Thoracic aorta (tissue), 2 donors: ENCODE measurements around the gene STK32C. TPM values are rescaled to one million over a fixed set of nuclear protein-coding genes. Genes with fewer than 3 reads are reported as not detected.

Experiments used
- ATAC-seq: fragments of 150-250 bp; one replicate; pipeline ENCODE4 v1.8.0; 2017; ENCODE audit warnings: low read depth; ENCODE audit not compliant: insufficient number of reproducible peaks, low FRiP score
- DNase-seq: peaks from one replicate; pipeline ENCODE4 v3.0.0-alpha.2; 2020; ENCODE audit warnings: low spot score
- H3K27ac ChIP-seq, 2 donors: fragments of 200-600 bp; sonication (generic); 1 replicate in 1 of 2; 2 replicates in 1 of 2; pipeline ENCODE4 v1.5.1; 2016; ENCODE audit warnings: mild to moderate bottlenecking in 2 of 2, moderate library complexity in 2 of 2
- H3K27me3 ChIP-seq: fragments of 200-600 bp; sonication (generic); replicated peaks from 2 replicates; pipeline ENCODE4 v1.6.0; 2016; ENCODE audit warnings: mild to moderate bottlenecking; ENCODE audit not compliant: insufficient read depth
- H3K36me3 ChIP-seq: fragments of 200-600 bp; sonication (generic); one replicate; pipeline ENCODE4 v1.5.1; 2016
- H3K4me1 ChIP-seq, 2 donors: fragments of 200-600 bp; sonication (generic); 1 replicate in 1 of 2; 2 replicates in 1 of 2; pipeline versions ENCODE4 v1.5.1 to v1.6.0; 2016; ENCODE audit warnings: low read depth in 2 of 2, mild to moderate bottlenecking in 1 of 2; ENCODE audit not compliant: control insufficient read depth in 1 of 2
- H3K4me3 ChIP-seq: fragments of 200-600 bp; sonication (generic); 2 replicates; pipeline ENCODE4 v1.5.1; 2016; ENCODE audit warnings: mild to moderate bottlenecking
- H3K9me3 ChIP-seq: fragments of 200-600 bp; sonication (generic); 2 replicates; pipeline ENCODE4 v1.5.1; 2016
- total RNA-seq, 2 donors: library from RNA; depleted of rRNA; stranded (reverse); fragments of >200 nt; gene quantifications; one replicate each; pipeline versions ENCODE4 v1.1.0 to v1.2.3, GENCODE V29; 2016
- TF ChIP-seq, protein P1 (sequence below): fragments of 200-600 bp; sonication (generic); IDR thresholded peaks from one replicate; pipeline ENCODE4 v1.5.1; 2019; ENCODE audit warnings: antibody characterized with exemption

Gene STK32C
- total RNA-seq, 2 donors from 2014 or later = 1.1 to 4.2 TPM

DNA sequence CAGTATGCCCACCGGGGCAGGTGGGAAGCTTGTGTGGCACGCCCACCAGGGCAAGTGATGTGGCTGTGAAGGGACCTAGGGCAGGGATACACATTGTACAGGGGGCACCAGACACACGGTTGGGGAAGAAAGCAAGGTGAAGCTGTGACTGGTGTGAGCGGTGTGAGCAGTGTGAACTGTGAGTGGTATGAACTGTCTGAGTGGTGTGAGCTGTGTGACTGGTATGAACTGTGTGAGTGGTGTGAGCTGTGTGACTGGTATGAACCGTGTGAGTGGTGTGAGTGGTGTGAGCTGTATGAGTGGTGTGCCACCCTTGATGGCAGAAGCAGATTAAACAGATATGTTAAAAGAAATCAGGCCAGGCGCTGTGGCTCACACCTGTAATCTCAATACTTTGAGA is 72.9 kb downstream of the STK32C start:
- no peak overlapping the region for H3K27ac ChIP-seq
- H3K27me3 ChIP-seq = no peaks in the 10 kb centered on the region
- TF ChIP-seq, protein P1, sequence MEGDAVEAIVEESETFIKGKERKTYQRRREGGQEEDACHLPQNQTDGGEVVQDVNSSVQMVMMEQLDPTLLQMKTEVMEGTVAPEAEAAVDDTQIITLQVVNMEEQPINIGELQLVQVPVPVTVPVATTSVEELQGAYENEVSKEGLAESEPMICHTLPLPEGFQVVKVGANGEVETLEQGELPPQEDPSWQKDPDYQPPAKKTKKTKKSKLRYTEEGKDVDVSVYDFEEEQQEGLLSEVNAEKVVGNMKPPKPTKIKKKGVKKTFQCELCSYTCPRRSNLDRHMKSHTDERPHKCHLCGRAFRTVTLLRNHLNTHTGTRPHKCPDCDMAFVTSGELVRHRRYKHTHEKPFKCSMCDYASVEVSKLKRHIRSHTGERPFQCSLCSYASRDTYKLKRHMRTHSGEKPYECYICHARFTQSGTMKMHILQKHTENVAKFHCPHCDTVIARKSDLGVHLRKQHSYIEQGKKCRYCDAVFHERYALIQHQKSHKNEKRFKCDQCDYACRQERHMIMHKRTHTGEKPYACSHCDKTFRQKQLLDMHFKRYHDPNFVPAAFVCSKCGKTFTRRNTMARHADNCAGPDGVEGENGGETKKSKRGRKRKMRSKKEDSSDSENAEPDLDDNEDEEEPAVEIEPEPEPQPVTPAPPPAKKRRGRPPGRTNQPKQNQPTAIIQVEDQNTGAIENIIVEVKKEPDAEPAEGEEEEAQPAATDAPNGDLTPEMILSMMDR = no peak
- no peaks in the 10 kb centered on the region for H3K9me3 ChIP-seq
- H3K36me3 ChIP-seq = no peaks in the 10 kb centered on the region
- DNase-seq = no peak
- no peak overlapping the region for H3K4me3 ChIP-seq
- ATAC-seq = no peak
- H3K4me1 ChIP-seq = no peaks in the 10 kb centered on the region

DNA sequence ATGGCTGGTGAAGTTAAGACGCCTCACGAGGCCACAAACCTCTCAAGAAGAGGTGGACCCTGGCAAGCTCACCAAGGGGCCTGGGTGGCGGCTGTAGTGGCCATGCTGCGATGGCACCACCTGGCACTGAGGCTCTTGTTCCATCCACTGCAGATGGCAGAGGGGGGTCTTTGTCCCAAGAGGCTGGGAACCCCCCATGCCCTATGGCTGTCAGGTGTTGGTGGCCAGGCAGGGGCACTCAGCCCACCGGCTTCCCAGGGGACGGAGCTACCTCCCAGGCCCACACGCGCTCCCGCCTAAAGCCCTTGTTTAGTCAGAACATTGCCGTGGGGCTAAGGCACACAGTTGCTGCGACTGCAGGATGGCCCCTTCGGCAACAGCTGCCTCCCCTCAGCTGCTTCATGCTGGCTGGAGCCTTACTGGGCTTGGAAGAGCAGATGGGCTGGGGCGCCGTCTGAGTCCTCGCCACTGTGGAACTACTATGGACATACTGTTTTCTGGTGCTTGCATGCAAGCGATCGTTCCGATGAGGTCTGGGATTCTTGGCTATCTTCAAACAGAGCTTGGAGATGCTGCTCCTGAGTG is 74.2 kb downstream of the STK32C start:
- no peaks in the 10 kb centered on the region for H3K27me3 ChIP-seq
- no peak overlapping the region for H3K4me3 ChIP-seq
- ATAC-seq (no peak), DNase-seq (no peak)
- TF ChIP-seq, protein P1 = no peak
- H3K27ac ChIP-seq = no peak overlapping the region
- no peaks in the 10 kb centered on the region for H3K9me3 ChIP-seq
- H3K36me3 ChIP-seq = no peaks in the 10 kb centered on the region
- H3K4me1 ChIP-seq = no peaks in the 10 kb centered on the region

DNA sequence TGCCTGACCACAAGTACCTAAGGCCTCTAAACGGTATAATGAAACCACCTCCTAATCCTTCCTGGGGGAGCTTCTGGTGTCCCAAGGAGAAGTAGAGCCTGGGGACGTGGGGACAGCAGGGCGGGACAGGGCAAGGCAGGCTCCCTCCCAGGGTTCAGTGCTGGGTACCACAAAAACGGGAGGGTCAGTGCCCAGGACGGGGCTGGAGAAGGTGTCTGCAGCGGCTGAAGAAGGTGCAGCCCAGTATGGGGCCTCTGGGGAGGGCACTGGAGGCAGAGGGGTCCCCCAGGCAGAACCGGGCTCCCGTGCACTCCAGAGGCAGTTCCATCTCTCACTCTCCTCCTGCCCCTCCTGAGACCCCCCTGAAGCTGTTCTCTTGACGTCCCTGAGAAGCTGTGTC is 74.8 kb downstream of the STK32C start:
- no peaks in the 10 kb centered on the region for H3K36me3 ChIP-seq
- no peak overlapping the region for H3K27ac ChIP-seq
- no peaks in the 10 kb centered on the region for H3K4me1 ChIP-seq
- DNase-seq (no peak), ATAC-seq (no peak)
- H3K9me3 ChIP-seq = no peaks in the 10 kb centered on the region
- H3K4me3 ChIP-seq = no peak overlapping the region
- TF ChIP-seq, protein P1 = no peak
- H3K27me3 ChIP-seq = no peaks in the 10 kb centered on the region

DNA sequence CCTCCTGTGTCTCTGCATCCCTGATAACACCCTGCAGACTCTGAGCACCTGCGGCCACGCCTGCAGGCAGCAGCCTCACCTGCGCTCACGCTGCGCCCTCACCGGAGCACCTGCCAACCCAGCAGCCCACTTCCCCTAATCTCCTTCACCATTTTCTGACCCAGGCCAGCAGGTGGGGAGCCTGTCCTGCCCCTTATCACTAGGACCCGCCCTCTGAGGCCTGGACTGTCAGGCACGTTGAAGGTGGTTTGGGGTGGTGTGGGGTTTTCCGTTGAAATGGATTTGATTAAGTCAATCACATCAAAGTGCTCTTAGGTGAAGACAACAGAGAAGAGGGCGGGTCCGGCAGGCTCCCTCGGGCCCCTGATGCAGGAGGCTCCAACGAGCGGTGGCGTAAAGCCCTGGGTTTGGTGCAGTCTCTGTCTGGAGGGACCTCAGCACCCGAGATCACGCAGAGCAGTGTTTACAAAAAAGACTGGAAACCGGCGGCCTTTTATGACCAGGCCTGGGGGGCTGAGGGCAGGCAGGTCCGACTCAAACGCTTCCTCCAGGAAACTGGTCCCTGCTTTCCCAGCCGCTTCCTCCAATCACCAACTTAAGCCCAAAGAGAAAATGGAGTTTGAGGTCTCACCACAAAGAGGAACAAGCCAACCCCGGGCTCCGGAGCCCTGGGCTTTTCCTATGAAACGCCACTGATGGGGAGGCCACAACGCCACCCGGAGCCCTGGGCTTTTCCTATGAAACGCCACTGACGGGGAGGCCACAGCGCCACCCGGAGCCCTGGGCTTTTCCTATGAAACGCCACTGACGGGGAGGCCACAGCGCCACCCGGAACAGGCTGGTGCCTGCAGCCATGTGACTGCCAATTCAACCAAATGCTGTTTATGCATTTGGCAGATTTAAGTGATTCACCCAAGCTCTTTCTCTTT is 75.5 kb downstream of the STK32C start:
- Histone ChIP-seq H3K4me1 (no peaks in the 10 kb centered on the region), H3K27me3 (no peaks in the 10 kb centered on the region), H3K27ac (no peak overlapping the region), H3K4me3 (no peak overlapping the region), H3K9me3 (no peaks in the 10 kb centered on the region), H3K36me3 (no peaks in the 10 kb centered on the region)
- ATAC-seq = no peak
- TF ChIP-seq, protein P1 = no peak
- no peak for DNase-seq

DNA sequence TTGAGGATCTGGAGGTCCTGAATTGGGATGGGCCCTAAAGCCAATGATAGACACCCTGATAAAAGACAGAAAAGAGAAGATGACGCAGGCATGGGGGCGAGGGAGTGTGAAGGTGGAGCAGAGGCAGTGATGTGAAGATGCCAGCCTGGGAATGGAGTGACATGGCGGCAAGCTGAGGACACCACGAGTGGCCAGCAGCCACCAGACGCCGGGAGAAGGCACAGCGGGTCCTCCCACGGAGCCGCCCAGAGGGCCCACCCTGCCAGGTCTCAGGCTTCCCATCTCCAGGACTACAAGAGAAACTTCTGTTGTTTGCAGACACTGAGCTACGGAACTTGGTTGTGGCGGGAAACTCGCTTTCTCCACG is 76.1 kb downstream of the STK32C start:
- H3K27me3 ChIP-seq = no peaks in the 10 kb centered on the region
- no peaks in the 10 kb centered on the region for H3K4me1 ChIP-seq
- no peak overlapping the region for H3K4me3 ChIP-seq

More for the DNA sequence above, 76.1 kb downstream of the STK32C start:
- ATAC-seq (no peak), DNase-seq (no peak)
- Histone ChIP-seq H3K36me3 (no peaks in the 10 kb centered on the region), H3K27ac (no peak overlapping the region), H3K9me3 (no peaks in the 10 kb centered on the region)
- TF ChIP-seq, protein P1 = no peak
